GM12864 (cell line): ENCODE data around the gene LRRC75B.
"Not testable (repeated sequence)": the region's sequence is repeated elsewhere in the genome, so short reads cannot be mapped to it uniquely, and the experiment has no call there.

Experiments used
- DNase-seq: peaks from one replicate; pipeline ENCODE4 v3.0.0-alpha.2; 2011; ENCODE audit warnings: low read depth
- H3K4me3 ChIP-seq: 2 replicates; pipeline ENCODE4 v1.5.1; 2011; ENCODE audit warnings: mild to moderate bottlenecking, low read depth, low read length, control low read depth
- TF ChIP-seq, protein P1 (sequence below): IDR thresholded peaks from 2 replicates; pipeline ENCODE4 v1.5.1; 2011; ENCODE audit warnings: low read depth, mild to moderate bottlenecking, moderate library complexity, low read length, control low read depth, inconsistent platforms; ENCODE audit errors: missing control alignments

Gene LRRC75B, protein sequence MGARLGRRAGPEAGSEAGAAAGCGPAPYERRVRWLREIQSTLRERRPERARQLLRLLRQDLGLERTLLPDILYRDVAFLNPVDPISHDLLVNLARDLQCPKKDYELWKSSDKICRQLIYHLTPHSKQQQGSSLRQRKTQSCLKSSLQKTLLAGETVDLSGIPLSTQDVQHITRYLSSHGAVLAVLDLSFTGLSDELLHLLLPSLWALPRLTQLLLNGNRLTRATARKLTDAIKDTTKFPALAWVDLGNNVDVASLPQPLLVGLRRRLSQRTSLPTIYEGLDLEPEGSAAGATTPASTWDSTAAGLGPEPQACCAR

DNA sequence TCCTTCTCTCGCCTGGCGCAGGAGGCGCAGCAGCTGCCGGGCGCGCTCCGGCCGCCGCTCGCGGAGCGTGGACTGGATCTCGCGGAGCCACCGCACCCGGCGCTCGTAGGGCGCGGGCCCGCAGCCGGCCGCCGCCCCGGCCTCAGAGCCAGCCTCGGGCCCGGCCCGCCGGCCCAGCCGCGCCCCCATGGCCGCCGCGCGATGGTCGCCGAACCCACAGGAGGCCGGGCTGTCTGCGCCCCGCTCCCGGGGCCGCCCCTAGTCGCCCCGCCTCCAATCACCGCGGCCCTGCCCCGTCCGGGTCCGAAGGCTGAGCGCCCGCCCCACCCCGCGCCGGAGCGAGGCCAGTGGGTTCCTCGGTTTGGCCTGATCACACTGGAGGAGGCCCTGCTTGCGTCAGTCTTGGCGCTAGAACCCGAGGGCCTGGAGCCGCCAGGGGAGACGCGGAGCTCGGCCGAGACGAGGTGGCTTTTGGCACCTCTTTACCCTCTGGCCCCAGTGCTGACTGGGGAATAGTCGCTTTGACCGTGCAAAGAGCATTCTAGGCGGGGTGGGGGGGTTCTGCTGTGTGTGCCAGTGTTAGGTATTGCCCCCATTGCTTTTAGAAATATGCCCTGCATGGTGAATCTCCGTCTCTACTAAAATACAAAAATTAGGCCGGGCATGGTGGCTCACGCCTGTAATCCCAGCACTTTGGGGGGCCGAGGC lies at the start of gene LRRC75B:
Gene LRRC75B, minus strand, starts transcription at position 223 of the 708 bp plus-strand sequence. Its CDS starts 34 bp downstream, at position 189.
- H3K4me3 ChIP-seq, result peak within 1 kb of the TSS; percentile 40
- TF ChIP-seq, protein P1, sequence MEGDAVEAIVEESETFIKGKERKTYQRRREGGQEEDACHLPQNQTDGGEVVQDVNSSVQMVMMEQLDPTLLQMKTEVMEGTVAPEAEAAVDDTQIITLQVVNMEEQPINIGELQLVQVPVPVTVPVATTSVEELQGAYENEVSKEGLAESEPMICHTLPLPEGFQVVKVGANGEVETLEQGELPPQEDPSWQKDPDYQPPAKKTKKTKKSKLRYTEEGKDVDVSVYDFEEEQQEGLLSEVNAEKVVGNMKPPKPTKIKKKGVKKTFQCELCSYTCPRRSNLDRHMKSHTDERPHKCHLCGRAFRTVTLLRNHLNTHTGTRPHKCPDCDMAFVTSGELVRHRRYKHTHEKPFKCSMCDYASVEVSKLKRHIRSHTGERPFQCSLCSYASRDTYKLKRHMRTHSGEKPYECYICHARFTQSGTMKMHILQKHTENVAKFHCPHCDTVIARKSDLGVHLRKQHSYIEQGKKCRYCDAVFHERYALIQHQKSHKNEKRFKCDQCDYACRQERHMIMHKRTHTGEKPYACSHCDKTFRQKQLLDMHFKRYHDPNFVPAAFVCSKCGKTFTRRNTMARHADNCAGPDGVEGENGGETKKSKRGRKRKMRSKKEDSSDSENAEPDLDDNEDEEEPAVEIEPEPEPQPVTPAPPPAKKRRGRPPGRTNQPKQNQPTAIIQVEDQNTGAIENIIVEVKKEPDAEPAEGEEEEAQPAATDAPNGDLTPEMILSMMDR, result no peak
- no peak for DNase-seq

DNA sequence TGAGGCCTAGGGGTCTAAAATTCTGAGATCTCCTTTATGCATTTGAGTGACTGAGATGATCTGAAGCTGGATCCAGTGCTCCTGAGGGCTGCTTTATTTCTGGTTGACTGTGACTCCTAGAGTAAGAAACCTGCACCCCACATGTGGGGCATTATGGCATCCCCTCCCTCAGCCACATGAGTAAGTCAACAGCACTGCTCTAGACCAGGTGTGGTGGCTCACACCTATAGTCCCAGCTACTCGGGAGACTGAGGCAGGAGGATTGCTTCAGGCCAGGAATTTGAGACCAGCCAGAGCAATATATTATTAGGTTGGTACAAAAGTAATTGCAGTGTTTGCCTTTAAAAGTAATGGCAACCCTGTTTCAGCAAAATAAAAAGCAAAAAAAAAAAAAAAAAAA lies 49.4 kb upstream of the LRRC75B start:
- DNase-seq, H3K4me3 ChIP-seq: not testable (repeated sequence)

DNA sequence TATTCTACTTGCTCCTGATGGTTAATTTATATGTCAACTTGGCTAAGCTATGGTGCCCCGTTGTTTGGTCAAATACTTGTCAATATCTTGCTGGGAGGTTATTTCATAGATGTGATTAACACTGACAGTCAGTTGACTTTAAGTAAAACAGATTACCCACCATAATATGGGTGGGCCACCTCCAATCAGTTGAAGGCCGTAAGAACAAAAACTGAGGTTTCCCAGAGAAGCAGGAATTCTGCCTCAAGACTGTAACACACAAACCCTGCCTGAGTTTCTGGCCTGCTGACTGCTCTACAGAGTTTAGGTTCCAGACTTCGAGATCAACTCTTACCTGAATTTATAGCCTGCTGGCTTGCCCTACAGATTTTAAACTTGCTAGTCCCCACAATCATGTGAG lies 43.6 kb upstream of the LRRC75B start:
- DNase-seq, H3K4me3 ChIP-seq: not testable (repeated sequence)

DNA sequence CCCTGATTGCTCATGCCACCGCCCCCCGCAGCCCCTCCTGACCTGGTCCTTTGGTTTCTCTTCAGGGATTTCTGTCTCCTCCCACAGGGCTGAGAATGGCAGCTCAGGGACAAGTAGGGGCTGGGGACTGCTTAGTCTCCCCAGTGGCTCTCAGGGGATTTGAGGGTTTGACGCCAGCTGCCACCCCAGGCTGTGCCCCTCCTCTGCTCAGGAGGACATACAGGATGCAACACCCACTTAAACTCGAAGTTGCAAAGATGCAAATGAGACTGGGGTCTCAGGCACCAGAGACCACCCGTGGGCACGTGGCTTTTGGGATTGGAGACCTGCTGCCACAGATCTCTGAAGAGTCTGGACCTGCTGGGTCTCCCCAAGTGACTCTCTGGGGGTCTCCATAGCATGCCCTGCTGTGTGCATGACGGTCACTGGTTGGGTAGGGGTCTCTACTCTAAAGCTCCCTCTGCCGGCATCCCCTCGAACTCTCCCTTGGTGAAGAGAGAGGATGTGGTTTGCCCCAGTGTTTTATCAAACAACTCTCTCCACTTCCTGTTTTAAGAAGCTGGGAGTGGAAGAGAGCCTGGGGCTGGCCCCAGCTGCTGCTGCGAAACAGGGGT lies 42.0 kb upstream of the LRRC75B start:
- not testable (repeated sequence) for DNase-seq
- TF ChIP-seq, protein P1, result peak; percentile 31

DNA sequence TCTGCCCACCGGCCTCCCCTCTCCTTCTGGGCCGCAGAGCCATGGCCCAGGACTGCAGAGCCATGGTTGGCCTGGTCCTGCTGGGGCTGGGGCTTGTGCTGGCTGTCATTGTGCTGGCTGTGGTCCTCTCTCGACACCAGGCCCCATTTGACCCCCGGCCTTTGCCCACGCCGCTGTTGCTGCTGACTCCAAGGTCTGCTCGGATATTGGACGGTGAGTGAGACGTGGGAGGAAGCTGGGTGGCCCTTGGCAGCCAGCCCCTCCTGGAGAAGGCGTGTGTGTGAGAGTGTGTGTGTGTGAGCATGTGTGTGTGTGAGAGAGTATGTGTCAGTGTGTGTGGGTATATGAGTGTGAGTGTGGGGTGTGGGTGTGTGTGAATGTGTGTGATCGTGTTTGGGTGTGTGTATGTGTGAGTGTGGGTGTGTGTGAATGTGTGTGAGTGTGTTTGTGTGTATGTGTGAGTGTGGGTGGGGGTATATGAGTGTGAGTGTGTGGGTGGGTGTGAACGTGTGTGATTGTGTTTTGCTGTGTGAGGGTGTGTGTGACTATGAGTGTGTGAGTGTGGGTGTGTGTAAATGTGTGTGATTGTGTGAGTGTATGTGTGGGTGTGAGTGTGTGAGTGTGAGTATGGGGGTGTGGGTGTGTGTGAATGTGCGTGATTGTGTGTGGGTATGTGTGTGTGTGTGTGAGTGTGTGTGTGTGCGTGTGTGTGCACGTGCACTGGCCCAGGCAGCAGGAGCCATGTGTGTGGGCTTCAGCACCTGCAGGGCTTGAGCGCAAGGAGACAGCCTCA lies 40.6 kb upstream of the LRRC75B start:
- not testable (repeated sequence) for H3K4me3 ChIP-seq, DNase-seq

More for the DNA sequence above, 42.0 kb upstream of the LRRC75B start:
- H3K4me3 ChIP-seq, result not testable (repeated sequence)

DNA sequence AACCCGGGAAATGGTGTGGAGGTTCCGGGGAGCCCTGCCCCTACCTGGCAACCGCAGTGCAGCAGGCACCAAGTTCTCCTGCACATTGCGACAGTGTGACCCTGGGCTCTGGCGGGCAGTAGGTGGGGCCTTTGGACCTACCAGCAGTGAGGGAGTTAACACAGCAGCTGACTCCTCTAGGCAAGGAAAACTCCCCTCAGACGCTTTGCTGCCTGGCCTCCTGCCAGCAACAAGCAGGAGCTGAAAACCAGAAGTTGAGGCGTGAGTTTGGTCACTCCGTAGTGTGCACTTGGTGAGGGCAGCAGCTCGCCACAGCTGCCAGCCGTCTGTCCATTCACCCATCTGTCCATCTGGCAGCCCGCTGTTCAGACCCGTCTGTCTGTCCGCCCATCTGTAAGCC lies 39.8 kb upstream of the LRRC75B start:
- H3K4me3 ChIP-seq, DNase-seq: not testable (repeated sequence)

DNA sequence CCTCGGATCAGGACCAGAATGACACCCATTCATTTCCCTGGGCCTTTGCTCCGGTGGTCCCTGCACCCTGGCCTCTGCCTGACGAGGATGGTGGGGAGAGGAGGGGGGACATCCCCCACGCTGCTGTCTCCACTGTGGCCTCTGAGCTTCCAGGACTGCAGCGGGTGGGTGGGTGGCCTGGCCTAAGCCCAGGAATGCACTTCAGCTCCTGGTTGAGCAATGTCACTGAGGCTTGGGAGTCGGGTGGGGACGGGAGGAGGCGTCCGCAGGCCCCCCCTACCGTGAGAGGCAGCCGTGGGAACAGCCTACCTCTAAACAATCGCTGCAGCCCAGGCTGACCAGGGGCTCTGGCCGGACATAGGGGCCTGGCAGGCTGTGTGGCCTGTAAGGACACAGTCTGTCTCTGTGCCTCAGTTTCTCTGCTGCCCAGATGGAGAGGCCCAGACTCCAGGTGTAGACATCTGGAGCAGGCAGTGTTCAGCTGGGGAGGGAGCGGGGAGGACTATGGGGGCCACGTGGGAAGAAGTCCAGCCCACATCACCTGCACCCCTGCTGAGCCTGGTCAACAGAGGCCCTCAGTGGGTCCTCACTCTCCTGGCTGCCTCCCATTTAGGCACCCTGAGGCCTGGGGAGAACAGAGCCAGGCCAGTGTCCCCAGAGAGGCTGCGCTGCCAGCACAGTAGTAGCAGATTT lies 38.7 kb upstream of the LRRC75B start:
- H3K4me3 ChIP-seq, DNase-seq: not testable (repeated sequence)

DNA sequence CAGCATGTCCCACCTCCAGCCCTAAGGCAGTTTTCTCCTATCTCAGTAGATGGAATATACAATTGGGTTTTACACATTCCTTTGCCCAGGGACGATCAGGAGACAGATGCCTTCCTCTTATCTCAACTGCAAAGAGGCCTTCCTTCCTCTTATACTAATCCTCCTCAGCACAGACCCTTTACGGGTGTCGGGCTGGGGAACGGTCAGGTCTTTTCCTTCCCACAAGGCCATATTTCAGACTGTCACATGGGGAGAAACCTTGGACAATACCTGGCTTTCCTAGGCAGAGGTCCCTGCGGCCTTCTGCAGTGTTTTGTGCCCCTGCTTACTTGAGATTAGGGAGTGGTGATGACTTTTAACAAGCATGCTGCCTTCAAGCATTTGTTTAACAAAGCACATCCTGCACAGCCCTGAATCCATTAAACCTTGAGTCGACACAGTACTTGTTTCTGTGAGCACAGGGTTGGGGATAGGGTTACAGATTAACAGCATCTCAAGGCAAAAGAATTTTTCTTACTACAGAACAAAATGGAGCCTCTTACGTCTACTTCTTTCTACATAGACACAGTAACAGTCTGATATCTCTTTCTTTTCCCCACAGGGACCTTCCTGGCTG lies 38.0 kb upstream of the LRRC75B start:
- H3K4me3 ChIP-seq, DNase-seq: not testable (repeated sequence)

DNA sequence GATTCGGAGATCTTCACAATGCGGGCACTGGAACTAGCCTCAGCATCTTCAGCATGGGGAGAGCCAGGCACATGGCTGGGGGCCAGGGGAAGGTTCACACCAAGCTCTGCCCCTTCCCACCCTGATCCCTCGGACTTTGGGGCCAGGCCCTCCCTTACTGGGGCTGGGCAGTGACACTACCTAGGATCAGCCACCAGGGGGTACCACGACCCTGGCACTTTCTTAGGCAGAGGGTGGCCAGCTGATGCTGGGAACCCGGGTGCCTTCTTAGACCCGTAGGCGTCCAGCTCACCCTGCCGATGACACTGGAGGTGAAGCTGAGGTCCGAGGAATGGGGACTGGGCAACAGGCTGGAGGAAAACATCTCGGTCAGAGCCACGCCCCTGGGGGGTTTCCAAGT lies 36.2 kb upstream of the LRRC75B start:
- DNase-seq, H3K4me3 ChIP-seq: not testable (repeated sequence)
- TF ChIP-seq, protein P1, result peak; percentile 54

DNA sequence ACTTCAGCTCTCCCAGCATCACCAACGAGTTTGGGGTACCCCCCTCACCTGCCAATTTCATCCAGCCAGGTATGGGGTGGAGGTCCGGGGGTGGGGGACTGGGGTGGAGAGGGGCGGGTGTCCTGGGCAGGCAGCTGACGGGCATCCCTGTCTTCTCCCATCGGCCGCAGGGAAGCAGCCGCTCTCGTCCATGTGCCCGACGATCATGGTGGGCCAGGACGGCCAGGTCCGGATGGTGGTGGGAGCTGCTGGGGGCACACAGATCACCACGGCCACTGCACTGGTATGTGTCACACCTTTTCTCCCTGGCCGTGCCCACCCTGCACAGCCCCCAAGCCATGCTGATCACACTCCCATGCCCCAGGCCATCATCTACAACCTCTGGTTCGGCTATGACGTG lies 35.0 kb upstream of the LRRC75B start:
- not testable (repeated sequence) for H3K4me3 ChIP-seq, DNase-seq

DNA sequence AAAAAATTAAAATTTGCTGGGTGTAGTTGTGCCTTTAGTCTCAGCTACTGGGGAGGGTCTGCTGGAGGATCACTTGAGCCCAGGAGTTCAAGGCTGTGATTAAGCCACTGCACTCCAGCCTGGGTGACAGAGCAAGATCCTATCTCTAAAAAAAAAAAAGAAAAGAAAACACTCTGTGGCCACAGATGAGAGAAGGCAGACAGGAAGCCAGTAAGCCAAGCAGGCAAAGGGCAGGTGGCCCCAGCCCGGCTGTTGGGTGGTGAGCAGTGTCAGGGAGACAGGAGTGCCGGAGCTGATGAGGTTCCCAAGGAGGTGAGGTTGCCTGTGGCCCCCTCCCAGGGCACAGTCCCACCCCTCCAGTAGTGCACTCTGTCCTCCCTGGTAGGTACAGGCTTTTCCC lies 29.7 kb upstream of the LRRC75B start:
- DNase-seq, result not testable (repeated sequence)

DNA sequence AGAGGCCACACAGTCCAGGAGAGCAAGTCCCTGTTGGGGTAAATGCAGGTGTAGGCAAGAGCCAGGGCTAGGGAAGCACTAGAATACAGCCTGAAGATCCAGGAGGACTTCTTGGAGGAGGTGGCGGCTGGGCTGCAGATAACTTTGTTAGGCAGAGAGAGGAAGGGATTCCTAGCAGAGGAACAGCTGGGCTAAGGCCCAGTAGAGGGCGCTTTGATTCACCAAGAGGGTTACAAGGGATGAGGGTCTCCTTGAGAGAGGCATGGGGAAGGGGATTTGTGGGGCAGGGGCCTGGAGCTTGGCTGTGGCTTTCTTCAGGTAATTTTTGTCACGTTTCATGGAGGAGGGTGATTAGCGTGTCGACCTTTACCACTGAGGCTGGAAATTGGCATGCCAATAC lies 28.4 kb upstream of the LRRC75B start:
- DNase-seq, H3K4me3 ChIP-seq: not testable (repeated sequence)

More for the DNA sequence above, 29.7 kb upstream of the LRRC75B start:
- not testable (repeated sequence) for H3K4me3 ChIP-seq

DNA sequence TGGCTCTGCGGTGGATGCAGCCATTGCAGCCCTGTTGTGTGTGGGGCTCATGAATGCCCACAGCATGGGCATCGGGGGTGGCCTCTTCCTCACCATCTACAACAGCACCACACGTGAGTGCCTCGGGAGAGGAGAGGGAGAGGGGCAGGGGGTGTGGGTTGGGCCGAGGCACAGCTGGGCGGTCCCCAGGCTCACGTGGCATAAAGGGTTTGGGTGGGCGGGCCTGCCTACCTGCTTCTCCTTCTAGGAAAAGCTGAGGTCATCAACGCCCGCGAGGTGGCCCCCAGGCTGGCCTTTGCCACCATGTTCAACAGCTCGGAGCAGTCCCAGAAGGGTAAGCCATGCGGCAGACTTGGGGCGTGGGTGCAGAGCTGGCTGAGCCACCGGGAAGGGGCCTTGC lies 21.9 kb upstream of the LRRC75B start:
- not testable (repeated sequence) for DNase-seq, H3K4me3 ChIP-seq

DNA sequence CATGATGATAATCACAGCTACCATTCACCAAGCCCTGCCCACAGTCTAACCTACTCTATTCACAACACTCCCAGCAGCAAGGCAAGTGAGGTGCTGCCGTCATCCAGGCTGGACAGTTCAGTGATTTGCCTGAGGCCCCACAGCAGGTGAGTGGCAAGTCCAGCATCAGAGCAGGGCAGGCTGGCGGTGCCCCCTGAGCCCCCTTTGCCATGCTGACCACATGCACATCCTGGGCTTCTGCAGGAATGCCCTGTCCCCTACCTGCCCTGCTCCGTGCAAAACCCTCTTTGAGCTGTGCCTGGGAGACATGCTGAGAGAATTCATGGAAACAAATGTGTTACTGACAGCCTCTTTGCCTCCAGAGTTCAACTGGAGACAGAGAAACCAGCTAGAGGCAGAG lies 17.0 kb upstream of the LRRC75B start:
- not testable (repeated sequence) for DNase-seq, H3K4me3 ChIP-seq
